A673 (cell line): ENCODE measurements around the gene FAXC. TPM values are rescaled to one million over a fixed set of nuclear protein-coding genes. Genes with fewer than 3 reads are reported as not detected.

ENCODE experiments used
- BruUV-seq: library from RNA; stranded (reverse); fragments of 400-500 nt; replicated peaks from 2 replicates; lab custom pipeline; 2021; lab: Mats Ljungman, UMichigan
- CTCF ChIA-PET: fragments of 300-600 bp; sonication (Branson Sonifier 250); formaldehyde crosslinking; loops from one replicate; lab custom pipeline; 2022; ENCODE audit warnings: antibody characterized with exemption; lab: Charles Lee
- POLR2A ChIA-PET: fragments of 300-600 bp; sonication (Branson Sonifier 250); formaldehyde crosslinking; loops from one replicate; lab custom pipeline; 2022; ENCODE audit warnings: antibody characterized with exemption; ENCODE audit not compliant: low non-redundant PET; lab: Charles Lee
- DNase-seq: peaks from one replicate; pipeline ENCODE4 v3.0.0-alpha.2; 2015; ENCODE audit warnings: low spot score
- H3K27ac ChIP-seq: fragments of 200-600 bp; sonication (generic); 2 replicates; pipeline ENCODE4 v1.5.1; 2016; ENCODE audit warnings: mixed run types, low read depth, mild to moderate bottlenecking, mixed read lengths, antibody characterized with exemption, low read length; ENCODE audit not compliant: poor library complexity, severe bottlenecking
- H3K27me3 ChIP-seq: fragments of 200-600 bp; sonication (generic); replicated peaks from 2 replicates; pipeline ENCODE4 v1.6.1; 2017; ENCODE audit warnings: mixed run types, low read depth, mild to moderate bottlenecking, mixed read lengths, antibody characterized with exemption, low read length; ENCODE audit not compliant: insufficient read depth, poor library complexity
- H3K36me3 ChIP-seq: fragments of 200-600 bp; sonication (generic); 2 replicates; pipeline ENCODE4 v1.6.1; 2016; ENCODE audit warnings: mixed run types, mild to moderate bottlenecking, mixed read lengths, antibody characterized with exemption, low read length; ENCODE audit not compliant: insufficient read depth, poor library complexity, severe bottlenecking
- H3K4me1 ChIP-seq: fragments of 200-600 bp; sonication (generic); 2 replicates; pipeline ENCODE4 v1.6.1; 2017; ENCODE audit warnings: mixed run types, mild to moderate bottlenecking, mixed read lengths, antibody characterized with exemption, low read length; ENCODE audit not compliant: insufficient read depth, poor library complexity, severe bottlenecking
- H3K4me3 ChIP-seq: fragments of 200-600 bp; sonication (generic); 2 replicates; pipeline ENCODE4 v1.5.1; 2016; ENCODE audit warnings: low read depth, mixed run types, mild to moderate bottlenecking, mixed read lengths, low read length; ENCODE audit not compliant: poor library complexity, severe bottlenecking
- H3K9me3 ChIP-seq: fragments of 200-600 bp; sonication (generic); 2 replicates; pipeline ENCODE4 v1.6.1; 2016; ENCODE audit warnings: mixed run types, low read depth, mild to moderate bottlenecking, mixed read lengths, antibody characterized with exemption, low read length; ENCODE audit not compliant: poor library complexity, severe bottlenecking
- EZH2 ChIP-seq: fragments of 200-600 bp; sonication (generic); IDR thresholded peaks from 2 replicates; pipeline ENCODE4 v1.6.1; 2017; ENCODE audit warnings: borderline replicate concordance, low read depth, mild to moderate bottlenecking, mixed read lengths, antibody characterized with exemption, low read length; ENCODE audit not compliant: poor library complexity, severe bottlenecking
- intact Hi-C: fragments of 100-400 bp; cut with micrococcal nuclease; formaldehyde crosslinking; loops from one replicate; pipeline ENCODE4 v1.10.0; 2022; ENCODE audit not compliant: unreplicated experiment
- total RNA-seq: library from RNA; stranded (reverse); gene quantifications from 2 replicates; pipeline ENCODE4 v1.2.3, GENCODE V29; 2021
- TF ChIP-seq, protein P1 (sequence below): fragments of 300-800, 200-600 bp; sonication (generic); conservative IDR thresholded peaks from 2 replicates; pipeline ENCODE4 v1.5.1; 2017; ENCODE audit warnings: low read depth, mild to moderate bottlenecking, antibody characterized with exemption, low read length, moderate library complexity, mixed read lengths

The FAXC gene
- total RNA-seq, 1 experiment from 2014 or later: 6.2 TPM

DNA sequence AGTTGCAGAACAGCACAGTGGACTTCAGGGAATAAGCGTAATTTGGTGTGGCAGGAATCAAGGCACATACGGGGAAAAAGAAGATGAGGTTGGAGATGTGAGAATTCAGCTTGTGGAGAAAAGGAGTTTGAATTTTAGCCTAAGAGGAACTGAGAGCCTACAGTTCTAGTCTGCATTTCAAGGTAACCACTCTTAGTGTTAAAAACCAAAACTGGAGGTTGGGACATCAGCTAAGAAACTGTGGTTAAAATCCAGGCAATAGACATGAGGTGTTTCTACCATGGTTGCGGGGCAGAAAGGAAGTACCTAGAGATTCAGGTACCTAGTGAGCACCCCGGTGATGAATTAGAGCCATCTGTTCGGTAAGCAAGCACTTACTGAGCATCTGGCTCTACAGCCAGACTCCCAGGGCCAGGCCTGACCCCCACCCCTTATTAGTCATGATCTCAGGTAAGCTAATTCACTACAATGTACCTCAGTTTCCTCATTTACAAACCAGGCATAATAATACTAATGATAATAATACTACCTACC is 44.4 kb downstream of the FAXC start:
- no peaks in the 10 kb centered on the region for H3K9me3 ChIP-seq
- no peaks in the 10 kb centered on the region for H3K36me3 ChIP-seq
- no peak overlapping the region for H3K27ac ChIP-seq
- H3K4me3 ChIP-seq: no peak overlapping the region
- TF ChIP-seq, protein P1, sequence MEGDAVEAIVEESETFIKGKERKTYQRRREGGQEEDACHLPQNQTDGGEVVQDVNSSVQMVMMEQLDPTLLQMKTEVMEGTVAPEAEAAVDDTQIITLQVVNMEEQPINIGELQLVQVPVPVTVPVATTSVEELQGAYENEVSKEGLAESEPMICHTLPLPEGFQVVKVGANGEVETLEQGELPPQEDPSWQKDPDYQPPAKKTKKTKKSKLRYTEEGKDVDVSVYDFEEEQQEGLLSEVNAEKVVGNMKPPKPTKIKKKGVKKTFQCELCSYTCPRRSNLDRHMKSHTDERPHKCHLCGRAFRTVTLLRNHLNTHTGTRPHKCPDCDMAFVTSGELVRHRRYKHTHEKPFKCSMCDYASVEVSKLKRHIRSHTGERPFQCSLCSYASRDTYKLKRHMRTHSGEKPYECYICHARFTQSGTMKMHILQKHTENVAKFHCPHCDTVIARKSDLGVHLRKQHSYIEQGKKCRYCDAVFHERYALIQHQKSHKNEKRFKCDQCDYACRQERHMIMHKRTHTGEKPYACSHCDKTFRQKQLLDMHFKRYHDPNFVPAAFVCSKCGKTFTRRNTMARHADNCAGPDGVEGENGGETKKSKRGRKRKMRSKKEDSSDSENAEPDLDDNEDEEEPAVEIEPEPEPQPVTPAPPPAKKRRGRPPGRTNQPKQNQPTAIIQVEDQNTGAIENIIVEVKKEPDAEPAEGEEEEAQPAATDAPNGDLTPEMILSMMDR: no peak
- no peak for TF ChIP-seq EZH2
- ChIA-PET CTCF (no interaction called here), POLR2A (no interaction called here)
- DNase-seq: no peak
- no TSS peak for BruUV-seq
- H3K27me3 ChIP-seq: no peaks in the 10 kb centered on the region
- no peaks in the 10 kb centered on the region for H3K4me1 ChIP-seq
- intact Hi-C loops: no loop called here

DNA sequence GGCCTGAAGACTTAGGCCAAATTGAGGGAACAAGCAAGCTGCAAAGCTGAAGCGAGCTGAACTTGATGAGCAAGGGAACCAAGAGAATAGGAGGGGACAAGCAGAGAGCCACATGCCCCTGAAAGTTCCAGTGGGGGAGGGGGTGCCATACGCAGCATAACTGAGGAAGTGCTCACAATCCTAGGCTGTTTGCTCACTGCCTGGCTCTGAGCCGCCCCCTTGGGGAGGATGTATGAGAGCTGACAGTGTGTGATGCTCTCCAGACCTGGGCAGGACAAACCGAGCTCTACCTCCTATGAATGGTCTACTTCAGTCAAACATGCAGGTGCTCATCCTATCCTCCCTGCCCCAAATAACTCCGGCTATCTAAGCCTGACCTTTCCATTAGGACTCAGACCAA is 52.1 kb downstream of the FAXC start:
- Histone ChIP-seq H3K27ac (no peak overlapping the region), H3K9me3 (no peaks in the 10 kb centered on the region), H3K36me3 (no peaks in the 10 kb centered on the region), H3K27me3 (no peaks in the 10 kb centered on the region), H3K4me1 (no peaks in the 10 kb centered on the region), H3K4me3 (no peak overlapping the region)
- TF ChIP-seq, protein P1: no peak
- no peak for TF ChIP-seq EZH2
- ChIA-PET CTCF (no interaction called here), POLR2A (no interaction called here)
- intact Hi-C loops: no loop called here
- no peak for DNase-seq
- BruUV-seq: no TSS peak

DNA sequence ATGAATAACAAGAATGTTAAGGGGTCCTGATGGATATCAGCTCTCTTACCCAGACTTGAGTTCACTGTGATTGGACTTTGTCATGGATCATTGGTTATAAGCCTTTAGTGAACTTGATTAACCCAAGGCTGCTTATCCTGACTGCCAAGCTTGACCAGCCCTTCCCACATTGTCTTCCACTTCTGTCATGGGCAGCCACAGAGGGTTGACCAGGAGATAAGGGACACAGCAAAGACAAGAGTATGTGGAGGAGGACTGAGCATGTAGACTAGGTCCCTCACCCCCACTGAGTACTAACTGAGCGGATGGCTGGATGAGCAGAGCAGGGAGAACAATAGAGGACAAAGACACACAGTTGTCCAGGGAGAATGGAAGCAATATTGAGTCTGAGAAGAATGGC is 52.5 kb downstream of the FAXC start:
- H3K27me3 ChIP-seq: no peaks in the 10 kb centered on the region
- intact Hi-C loops: no loop called here
- H3K9me3 ChIP-seq: no peaks in the 10 kb centered on the region
- ChIA-PET POLR2A (no interaction called here), CTCF (no interaction called here)
- BruUV-seq: no TSS peak
- H3K4me3 ChIP-seq: no peak overlapping the region
- TF ChIP-seq, protein P1: no peak
- no peak for TF ChIP-seq EZH2
- H3K27ac ChIP-seq: no peak overlapping the region
- H3K36me3 ChIP-seq: no peaks in the 10 kb centered on the region
- DNase-seq: no peak
- no peaks in the 10 kb centered on the region for H3K4me1 ChIP-seq
